IMR-90 (cell line): Measurements from ENCODE around the gene MAPKAP1. TPM values are rescaled to one million over a fixed set of nuclear protein-coding genes. Genes with fewer than 3 reads are reported as not detected.

ENCODE experiments used
- ATAC-seq: fragments of 200-7000 bp; cut with Tn5 transposase; 2 replicates; pipeline ENCODE4 v1.9.1; 2020; ENCODE audit warnings: low read depth, mild to moderate bottlenecking, moderate library complexity
- BruUV-seq: library from RNA; stranded (reverse); fragments of 400-500 nt; replicated peaks from 2 replicates; lab custom pipeline; 2021; lab: Mats Ljungman, UMichigan
- CTCF ChIA-PET: fragments of 300-600 bp; formaldehyde crosslinking; extraction: SDS; loops from one replicate; lab custom pipeline; 2021; ENCODE audit warnings: antibody characterized with exemption; lab: Yijun Ruan, JAX
- POLR2A ChIA-PET: fragments of 300-600 bp; sonication (Branson Sonifier 250); formaldehyde crosslinking; loops from one replicate; lab custom pipeline; 2022; ENCODE audit warnings: antibody characterized with exemption; ENCODE audit not compliant: unreplicated experiment; lab: Charles Lee
- DNase-seq: peaks from one replicate; pipeline ENCODE4 v3.0.0; 2013
- H2AFZ ChIP-seq: replicated peaks from 2 replicates; pipeline ENCODE3; 2013; ENCODE audit warnings: low read length, mild to moderate bottlenecking; ENCODE audit not compliant: poor library complexity
- H2AK5ac ChIP-seq: 2 replicates; pipeline ENCODE4 v1.6.1; 2013; ENCODE audit warnings: low read depth, low read length, inconsistent platforms
- H2AK9ac ChIP-seq: replicated peaks from 2 replicates; pipeline ENCODE3; 2013; ENCODE audit warnings: mild to moderate bottlenecking, low read depth, low read length, moderate library complexity; ENCODE audit not compliant: poor library complexity
- H2BK120ac ChIP-seq: 2 replicates; pipeline ENCODE4 v1.6.1; 2013; ENCODE audit warnings: low read depth, low read length, inconsistent platforms
- H2BK15ac ChIP-seq: 3 replicates; pipeline ENCODE4 v1.6.1; 2013; ENCODE audit warnings: low read depth, low read length, inconsistent platforms
- H2BK20ac ChIP-seq: 2 replicates; pipeline ENCODE4 v1.6.1; 2013; ENCODE audit warnings: low read depth, mild to moderate bottlenecking, inconsistent platforms, low read length, moderate library complexity
- H2BK5ac ChIP-seq: 2 replicates; pipeline ENCODE4 v1.6.1; 2013; ENCODE audit warnings: mild to moderate bottlenecking, low read depth, low read length, inconsistent platforms; ENCODE audit not compliant: poor library complexity, severe bottlenecking
- H3K14ac ChIP-seq: replicated peaks from 2 replicates; pipeline ENCODE4 v1.6.1; 2013; ENCODE audit warnings: low read depth, low read length, inconsistent platforms
- H3K18ac ChIP-seq: 2 replicates; pipeline ENCODE4 v1.6.1; 2013; ENCODE audit warnings: low read depth, low read length, control low read depth
- H3K23ac ChIP-seq: 2 replicates; pipeline ENCODE4 v1.6.1; 2013; ENCODE audit warnings: low read depth, low read length, inconsistent platforms
- H3K27ac ChIP-seq: 2 replicates; pipeline ENCODE4 v1.5.1; 2013; ENCODE audit warnings: mild to moderate bottlenecking, control low read depth, low read length; ENCODE audit not compliant: insufficient read depth
- H3K27me3 ChIP-seq: 2 replicates; pipeline ENCODE4 v1.6.1; 2013; ENCODE audit warnings: low read length; ENCODE audit not compliant: control insufficient read depth, insufficient read depth
- H3K36me3 ChIP-seq: 2 replicates; pipeline ENCODE4 v1.6.1; 2013; ENCODE audit warnings: low read length, mixed read lengths; ENCODE audit not compliant: control insufficient read depth, insufficient read depth
- H3K4ac ChIP-seq: 2 replicates; pipeline ENCODE4 v1.6.1; 2013; ENCODE audit warnings: low read depth, low read length, inconsistent platforms
- H3K4me1 ChIP-seq: 2 replicates; pipeline ENCODE4 v1.6.1; 2013; ENCODE audit warnings: low read length, mixed read lengths; ENCODE audit not compliant: control insufficient read depth, insufficient read depth
- H3K4me2 ChIP-seq: 2 replicates; pipeline ENCODE4 v1.6.1; 2013; ENCODE audit warnings: low read depth, mild to moderate bottlenecking, control low read depth, low read length, moderate library complexity
- H3K4me3 ChIP-seq: 2 replicates; pipeline ENCODE4 v1.5.1; 2013; ENCODE audit warnings: low read depth, mild to moderate bottlenecking, control low read depth, low read length, moderate library complexity; ENCODE audit not compliant: insufficient read depth
- H3K56ac ChIP-seq: 2 replicates; pipeline ENCODE4 v1.6.1; 2013; ENCODE audit warnings: low read length, inconsistent platforms; ENCODE audit not compliant: insufficient read depth; ENCODE audit errors: extremely low read depth
- H3K79me1 ChIP-seq, 2 experiments: 2 replicates each; pipeline ENCODE4 v1.6.1; 2013; ENCODE audit warnings: low read length in 2 of 2, inconsistent platforms in 1 of 2, low read depth in 1 of 2
- H3K9ac ChIP-seq: 2 replicates; pipeline ENCODE4 v1.6.1; 2013; ENCODE audit warnings: low read depth, low read length, control low read depth
- H3K9me1 ChIP-seq: 2 replicates; pipeline ENCODE4 v1.6.1; 2013; ENCODE audit warnings: low read length, inconsistent platforms; ENCODE audit not compliant: insufficient read depth
- H3K9me3 ChIP-seq: 2 replicates; pipeline ENCODE4 v1.6.1; 2013; ENCODE audit warnings: low read length; ENCODE audit not compliant: control insufficient read depth, insufficient read depth
- H4K20me1 ChIP-seq: 2 replicates; pipeline ENCODE4 v1.6.1; 2013; ENCODE audit warnings: low read length, inconsistent platforms; ENCODE audit not compliant: insufficient read depth
- H4K5ac ChIP-seq: 2 replicates; pipeline ENCODE4 v1.6.1; 2013; ENCODE audit warnings: mild to moderate bottlenecking, low read depth, low read length, control low read depth
- H4K8ac ChIP-seq, 2 experiments: 2 replicates each; pipeline ENCODE4 v1.6.1; 2013; ENCODE audit warnings: low read depth in 2 of 2, low read length in 2 of 2, control low read depth in 1 of 2, inconsistent platforms in 1 of 2
- H4K91ac ChIP-seq: 2 replicates; pipeline ENCODE4 v1.6.1; 2013; ENCODE audit warnings: low read depth, low read length, inconsistent platforms; ENCODE audit not compliant: insufficient read depth
- BHLHE40 ChIP-seq: fragments of 150-350 bp; IDR thresholded peaks from 2 replicates; pipeline ENCODE4 v1.6.1; 2016; ENCODE audit warnings: mild to moderate bottlenecking, low read depth, low read length
- CHD1 ChIP-seq: IDR thresholded peaks from 2 replicates; pipeline ENCODE4 v1.6.1; 2012; ENCODE audit warnings: low read depth, low read length, improper control_type of control experiment
- MAFK ChIP-seq: IDR thresholded peaks from 2 replicates; pipeline ENCODE4 v1.6.1; 2012; ENCODE audit warnings: low read depth, low read length, improper control_type of control experiment
- POLR2A ChIP-seq: IDR thresholded peaks from 2 replicates; pipeline ENCODE4 v1.6.1; 2012; ENCODE audit warnings: mild to moderate bottlenecking, low read depth, low read length
- WGBS, 2 experiments: methylation state at CpG; one replicate each; pipeline versions ENCODE4 v1.1.5 to v1.1.7; 2013; ENCODE audit warnings: missing lambda C conversion rate in 2 of 2; ENCODE audit not compliant: insufficient read length in 1 of 2; ENCODE audit errors: extremely low coverage in 2 of 2; 5-methylcytosine and 5-hydroxymethylcytosine counted together
- dilution Hi-C: fragments of 300-500 bp; cut with HindIII; formaldehyde crosslinking; loops from one replicate; pipeline ENCODE4 v1.14.3; 2018; ENCODE audit warnings: low sequenced_read_pairs; ENCODE audit not compliant: unreplicated experiment
- in situ Hi-C: fragments of 300-500 bp; cut with MboI; formaldehyde crosslinking; loops from 3 replicates; pipeline ENCODE4 v1.14.3; 2019; ENCODE audit warnings: low sequenced_read_pairs, inconsistent platforms, mixed read lengths
- intact Hi-C: fragments of 100-400 bp; cut with micrococcal nuclease; formaldehyde crosslinking; loops from 2 replicates; pipeline ENCODE4 v1.10.0; 2022
- polyA plus RNA-seq, 3 experiments: library from polyadenylated mRNA; depleted of rRNA; stranded (reverse); fragments of >200 nt; gene quantifications; 2 replicates each; pipeline ENCODE4 v1.2.3, GENCODE V29; 2012; ENCODE audit warnings: low replicate concordance in 1 of 3
- total RNA-seq: library from RNA; depleted of rRNA; stranded (reverse); fragments of >200 nt; gene quantifications from 2 replicates; pipeline ENCODE4 v1.2.3, GENCODE V29; 2012
- TF ChIP-seq, protein P1 (sequence below): fragments of 150-350 bp; IDR thresholded peaks from 2 replicates; pipeline ENCODE4 v1.6.1; 2016; ENCODE audit warnings: low read depth, mild to moderate bottlenecking, low read length, moderate library complexity, borderline replicate concordance
- TF ChIP-seq, protein P2 (sequence below): conservative IDR thresholded peaks from 2 replicates; pipeline ENCODE4 v1.5.1; 2012; ENCODE audit warnings: mild to moderate bottlenecking, low read depth, low read length, improper control_type of control experiment

Gene MAPKAP1
- total and polyA plus RNA-seq, 2 of the 4 experiments (the other 2 are of a cell fraction), result 87.2 to 158 TPM

DNA sequence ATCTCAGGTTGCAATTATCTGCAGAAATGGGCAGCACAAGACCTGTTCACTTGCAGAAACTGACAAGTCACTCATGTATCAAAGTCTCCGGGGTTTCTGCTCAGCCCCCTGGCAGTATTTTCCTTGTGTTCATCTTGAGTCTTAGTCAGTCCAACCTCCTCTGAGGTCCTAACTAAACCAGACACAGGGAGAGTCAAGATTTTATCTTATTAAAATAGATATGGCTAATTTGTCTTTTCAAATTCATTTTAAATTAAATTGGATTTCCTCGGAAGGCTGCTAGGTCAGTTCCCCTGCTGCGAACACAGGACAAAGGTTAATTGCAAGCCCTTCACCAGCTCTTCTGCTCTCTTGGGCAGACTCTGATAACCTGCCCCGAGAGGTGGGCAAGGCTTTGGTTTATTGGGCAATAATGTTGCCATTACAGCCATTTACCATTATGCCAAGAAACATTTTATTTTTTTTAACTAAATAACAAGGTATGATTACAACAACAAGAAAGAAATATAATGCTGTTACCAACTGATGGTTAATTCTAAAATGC is 103.5 kb downstream of the MAPKAP1 start:
- dilution Hi-C loops, result no loop called here
- BruUV-seq, result no TSS peak
- no peak overlapping the region for H3K9ac ChIP-seq
- DNase-seq (no peak), ATAC-seq (no peak)
- TF ChIP-seq MAFK, result no peak
- TF ChIP-seq, protein P1, sequence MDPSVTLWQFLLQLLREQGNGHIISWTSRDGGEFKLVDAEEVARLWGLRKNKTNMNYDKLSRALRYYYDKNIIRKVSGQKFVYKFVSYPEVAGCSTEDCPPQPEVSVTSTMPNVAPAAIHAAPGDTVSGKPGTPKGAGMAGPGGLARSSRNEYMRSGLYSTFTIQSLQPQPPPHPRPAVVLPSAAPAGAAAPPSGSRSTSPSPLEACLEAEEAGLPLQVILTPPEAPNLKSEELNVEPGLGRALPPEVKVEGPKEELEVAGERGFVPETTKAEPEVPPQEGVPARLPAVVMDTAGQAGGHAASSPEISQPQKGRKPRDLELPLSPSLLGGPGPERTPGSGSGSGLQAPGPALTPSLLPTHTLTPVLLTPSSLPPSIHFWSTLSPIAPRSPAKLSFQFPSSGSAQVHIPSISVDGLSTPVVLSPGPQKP, result no peak
- no peak for TF ChIP-seq BHLHE40
- no peak for TF ChIP-seq POLR2A
- no peak for TF ChIP-seq CHD1
- TF ChIP-seq, protein P2, sequence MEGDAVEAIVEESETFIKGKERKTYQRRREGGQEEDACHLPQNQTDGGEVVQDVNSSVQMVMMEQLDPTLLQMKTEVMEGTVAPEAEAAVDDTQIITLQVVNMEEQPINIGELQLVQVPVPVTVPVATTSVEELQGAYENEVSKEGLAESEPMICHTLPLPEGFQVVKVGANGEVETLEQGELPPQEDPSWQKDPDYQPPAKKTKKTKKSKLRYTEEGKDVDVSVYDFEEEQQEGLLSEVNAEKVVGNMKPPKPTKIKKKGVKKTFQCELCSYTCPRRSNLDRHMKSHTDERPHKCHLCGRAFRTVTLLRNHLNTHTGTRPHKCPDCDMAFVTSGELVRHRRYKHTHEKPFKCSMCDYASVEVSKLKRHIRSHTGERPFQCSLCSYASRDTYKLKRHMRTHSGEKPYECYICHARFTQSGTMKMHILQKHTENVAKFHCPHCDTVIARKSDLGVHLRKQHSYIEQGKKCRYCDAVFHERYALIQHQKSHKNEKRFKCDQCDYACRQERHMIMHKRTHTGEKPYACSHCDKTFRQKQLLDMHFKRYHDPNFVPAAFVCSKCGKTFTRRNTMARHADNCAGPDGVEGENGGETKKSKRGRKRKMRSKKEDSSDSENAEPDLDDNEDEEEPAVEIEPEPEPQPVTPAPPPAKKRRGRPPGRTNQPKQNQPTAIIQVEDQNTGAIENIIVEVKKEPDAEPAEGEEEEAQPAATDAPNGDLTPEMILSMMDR, result no peak
- no peak overlapping the region for H3K4ac ChIP-seq
- intact Hi-C loops, result no loop called here
- no peak overlapping the region for H2BK20ac ChIP-seq
- H3K9me1 ChIP-seq, result no peaks in the 10 kb centered on the region
- no peaks in the 10 kb centered on the region for H3K27me3 ChIP-seq
- in situ Hi-C loops, result no loop called here
- no peak overlapping the region for H2AFZ ChIP-seq
- no peak overlapping the region for H2AK5ac ChIP-seq
- ChIA-PET CTCF (no interaction called here), POLR2A (no interaction called here)
- no CpG with 5 or more reads among the region's 4 CpGs for WGBS, 2 experiments
- no peaks in the 10 kb centered on the region for H3K36me3 ChIP-seq
- H3K14ac ChIP-seq, result no peak overlapping the region
- H3K9me3 ChIP-seq, result no peaks in the 10 kb centered on the region
- no peak overlapping the region for H4K5ac ChIP-seq
- no peak overlapping the region for H3K56ac ChIP-seq
- H3K27ac ChIP-seq, result no peak overlapping the region
- H3K79me1 ChIP-seq, result peaks cover 26 to 66% of the 10 kb centered on the region in 2 experiments
- no peak overlapping the region for H4K91ac ChIP-seq
- H2BK120ac ChIP-seq, result no peak overlapping the region
- H3K18ac ChIP-seq, result no peak overlapping the region
- no peak overlapping the region for H2BK15ac ChIP-seq
- peaks cover 41% of the 10 kb centered on the region; the same call in 1 of the 2 replicates for H4K20me1 ChIP-seq
- H3K4me3 ChIP-seq, result no peak overlapping the region
- H4K8ac ChIP-seq, result no peak overlapping the region
- H3K23ac ChIP-seq, result no peak overlapping the region
- H2AK9ac ChIP-seq, result no peak overlapping the region
- H2BK5ac ChIP-seq, result no peak overlapping the region
- no peak overlapping the region for H3K4me2 ChIP-seq
- H3K4me1 ChIP-seq, result peaks cover 2% of the 10 kb centered on the region
